CD1c-positive myeloid dendritic cell (primary cell): ENCODE results near the gene F10.
"Not testable (repeated sequence)": the region's sequence is repeated elsewhere in the genome, so short reads cannot be mapped to it uniquely, and the experiment has no call there.

Source experiments
- DNase-seq: peaks from one replicate; pipeline ENCODE4 v3.0.0-alpha.2; 2016; ENCODE audit errors: extremely low spot score

F10 gene

GRCh38 chr13:113122550-113123225 lies at the start of gene F10:
Gene F10 (plus strand): TSS chr13:113122799. CDS start chr13:113122856, 57 bp downstream.
- DNase-seq: no peak

- DNase-seq: no peak
Measured at GRCh38 chr13:113073942-113074341, 48.7 kb upstream of the F10 start.

GRCh38 chr13:113074401-113074800 lies 48.2 kb upstream of the F10 start:
- DNase-seq: no peak

GRCh38 chr13:113074876-113075275 lies 47.7 kb upstream of the F10 start:
- DNase-seq: no peak

- DNase-seq: no peak
Measured at GRCh38 chr13:113075711-113076110, 46.9 kb upstream of the F10 start.

- DNase-seq: no peak
Measured at GRCh38 chr13:113076681-113077401, 45.8 kb upstream of the F10 start.

GRCh38 chr13:113077566-113077952 lies 45.0 kb upstream of the F10 start:
- no peak for DNase-seq

GRCh38 chr13:113077953-113078901 lies 44.4 kb upstream of the F10 start:
- DNase-seq: no peak

GRCh38 chr13:113078902-113079780 lies 43.5 kb upstream of the F10 start:
- DNase-seq: no peak

- DNase-seq: not testable (repeated sequence)
Measured at GRCh38 chr13:113079781-113080080, 42.9 kb upstream of the F10 start.

- DNase-seq: no peak
Measured at GRCh38 chr13:113080361-113080831, 42.2 kb upstream of the F10 start.

- DNase-seq: no peak
Measured at GRCh38 chr13:113080901-113081521, 41.6 kb upstream of the F10 start.

- DNase-seq: no peak
Measured at GRCh38 chr13:113082198-113083021, 40.2 kb upstream of the F10 start.

- DNase-seq: no peak
Measured at GRCh38 chr13:113083022-113083373, 39.6 kb upstream of the F10 start.

- no peak for DNase-seq
Measured at GRCh38 chr13:113083402-113084061, 39.1 kb upstream of the F10 start.

GRCh38 chr13:113084094-113084942 lies 38.3 kb upstream of the F10 start:
- no peak for DNase-seq

GRCh38 chr13:113084943-113085540 lies 37.6 kb upstream of the F10 start:
- no peak for DNase-seq
